B cell (primary cell): Measurements from ENCODE around the gene ANKFN1. TPM values are rescaled to one million over a fixed set of nuclear protein-coding genes. Genes with fewer than 3 reads are reported as not detected.

Experiments
- ATAC-seq: fragments of 200-7000 bp; cut with Tn5 transposase; one replicate; pipeline ENCODE4 v1.10.0; 2021; ENCODE audit warnings: low read depth, mild to moderate bottlenecking, moderate number of reproducible peaks, moderate library complexity
- CTCF ChIA-PET: fragments of 350-600 bp; sonication (Branson Sonifier 250); formaldehyde crosslinking; loops from one replicate; lab custom pipeline; 2021; ENCODE audit warnings: antibody characterized with exemption, inconsistent platforms; lab: Charles Lee
- POLR2A ChIA-PET: fragments of 350-600 bp; sonication (Branson Sonifier 250); formaldehyde crosslinking; loops from one replicate; lab custom pipeline; 2021; ENCODE audit warnings: antibody characterized with exemption; lab: Charles Lee
- DNase-seq: peaks from one replicate; pipeline ENCODE4 v3.0.0; 2013
- H2AFZ ChIP-seq: 2 replicates; pipeline ENCODE4 v1.6.1; 2012; ENCODE audit warnings: mild to moderate bottlenecking, low read depth, low read length; ENCODE audit not compliant: insufficient read depth, poor library complexity, severe bottlenecking
- H3K27ac ChIP-seq, 2 donors: 1 replicate in 1 of 2; 2 replicates in 1 of 2; pipeline ENCODE4 v1.5.1; 2012 to 2013; ENCODE audit warnings: low read length in 2 of 2, mild to moderate bottlenecking in 2 of 2, moderate library complexity in 1 of 2
- H3K27me3 ChIP-seq, 4 experiments: fragments of 200-600 bp in 1 of 4; sonication (generic) in 1 of 4; replicated peaks in 1 of 4; 1 replicate in 2 of 4; 2 replicates in 2 of 4; pipeline versions ENCODE4 v1.6.1 to v1.7.0; 2013 to 2016; ENCODE audit warnings: low read length in 3 of 4, mild to moderate bottlenecking in 2 of 4, mixed read lengths in 1 of 4, moderate library complexity in 1 of 4; ENCODE audit not compliant: insufficient read depth in 4 of 4, control insufficient read depth in 3 of 4; ENCODE audit errors: control extremely low read depth in 1 of 4
- H3K36me3 ChIP-seq, 2 experiments: replicated peaks in 1 of 2; 1 replicate in 1 of 2; 2 replicates in 1 of 2; pipeline versions ENCODE4 v1.6.1 to v1.7.1; 2013; ENCODE audit warnings: low read length in 1 of 2; ENCODE audit not compliant: insufficient read depth in 2 of 2, control insufficient read depth in 1 of 2; ENCODE audit errors: control extremely low read depth in 1 of 2, extremely low read depth in 1 of 2
- H3K4me1 ChIP-seq, 2 donors: fragments of 200-600 bp in 1 of 2; sonication (generic) in 1 of 2; 1 replicate in 1 of 2; 2 replicates in 1 of 2; pipeline versions ENCODE4 v1.5.1 to v1.6.1; 2013 to 2017; ENCODE audit warnings: low read length in 2 of 2; ENCODE audit not compliant: control insufficient read depth in 2 of 2, insufficient read depth in 2 of 2
- H3K4me2 ChIP-seq: replicated peaks from 2 replicates; pipeline ENCODE3; 2012; ENCODE audit warnings: mild to moderate bottlenecking, low read depth, low read length; ENCODE audit not compliant: poor library complexity, severe bottlenecking
- H3K4me3 ChIP-seq, 5 experiments: fragments of 200-600 bp in 1 of 5; sonication (generic) in 1 of 5; 1 replicate in 3 of 5; 2 replicates in 2 of 5; pipeline versions ENCODE4 v1.5.1 to v1.7.0; 2011 to 2016; ENCODE audit warnings: low read length in 4 of 5, mild to moderate bottlenecking in 4 of 5, low read depth in 2 of 5, control low read depth in 1 of 5, moderate library complexity in 1 of 5; ENCODE audit not compliant: insufficient read depth in 1 of 5; ENCODE audit errors: control extremely low read depth in 1 of 5, extremely low read depth in 1 of 5
- H3K79me2 ChIP-seq: fragments of 200-600 bp; sonication (generic); one replicate; pipeline ENCODE4 v1.6.0; 2016; ENCODE audit warnings: low read length; ENCODE audit not compliant: control insufficient read depth, insufficient read depth
- H3K9ac ChIP-seq: fragments of 200-600 bp; sonication (generic); 2 replicates; pipeline ENCODE4 v1.6.1; 2017; ENCODE audit warnings: mild to moderate bottlenecking, low read length, moderate library complexity
- H3K9me3 ChIP-seq, 3 donors: one replicate each; pipeline versions ENCODE4 v1.6.1 to v1.7.1; 2013; ENCODE audit warnings: low read length in 2 of 3; ENCODE audit not compliant: control insufficient read depth in 2 of 3, insufficient read depth in 1 of 3; ENCODE audit errors: control extremely low read depth in 1 of 3
- H4K20me1 ChIP-seq: 2 replicates; pipeline ENCODE4 v1.6.0; 2012; ENCODE audit warnings: mild to moderate bottlenecking, low read length; ENCODE audit not compliant: insufficient read depth, control insufficient read depth, poor library complexity, severe bottlenecking
- H3K27ac Mint-ChIP-seq: one replicate; pipeline ENCODE4 v1.8.0; 2021; ENCODE audit warnings: mixed read lengths
- H3K27me3 Mint-ChIP-seq: one replicate; pipeline ENCODE4 v1.8.0; 2021; ENCODE audit warnings: mixed read lengths
- H3K4me1 Mint-ChIP-seq: one replicate; pipeline ENCODE4 v1.8.0; 2021; ENCODE audit warnings: mixed read lengths
- H3K4me3 Mint-ChIP-seq: one replicate; pipeline ENCODE4 v1.8.0; 2021; ENCODE audit warnings: mixed read lengths
- H3K9me3 Mint-ChIP-seq: one replicate; pipeline ENCODE4 v1.8.0; 2022; ENCODE audit warnings: mixed read lengths; ENCODE audit not compliant: insufficient read depth
- EZH2 ChIP-seq: IDR thresholded peaks from 2 replicates; pipeline ENCODE4 v1.6.1; 2012; ENCODE audit warnings: borderline replicate concordance, low read depth, mild to moderate bottlenecking, moderate library complexity, low read length; ENCODE audit not compliant: insufficient read depth, poor library complexity, severe bottlenecking
- WGBS: methylation state at CpG from one replicate; pipeline ENCODE4 v1.1.5; 2013; ENCODE audit warnings: missing lambda C conversion rate; ENCODE audit not compliant: insufficient coverage; 5-methylcytosine and 5-hydroxymethylcytosine counted together
- intact Hi-C: fragments of 100-400 bp; cut with micrococcal nuclease; formaldehyde crosslinking; loops from one replicate; pipeline ENCODE4 v1.10.0; 2022
- polyA plus RNA-seq: library from polyadenylated mRNA; depleted of rRNA; stranded (reverse); fragments of >200 nt; gene quantifications from 2 replicates; pipeline ENCODE4 v1.2.3, GENCODE V29; 2012
- total RNA-seq, 2 donors: library from RNA; stranded (reverse); fragments of 120-200 nt in 1 of 2; gene quantifications; 1 replicate in 1 of 2; 2 replicates in 1 of 2; pipeline versions ENCODE4 v1.2.3 to v1.2.4, GENCODE V29; 2013 to 2022
- TF ChIP-seq, protein P1 (sequence below): fragments of 200-600 bp; IDR thresholded peaks from one replicate; pipeline ENCODE4 v1.8.0; 2022; ENCODE audit warnings: antibody characterized with exemption, mild to moderate bottlenecking

Gene ANKFN1
- total and polyA plus RNA-seq, 2 donors (not counting 1 experiment from before 2014, with no cell fraction given): not detected

DNA sequence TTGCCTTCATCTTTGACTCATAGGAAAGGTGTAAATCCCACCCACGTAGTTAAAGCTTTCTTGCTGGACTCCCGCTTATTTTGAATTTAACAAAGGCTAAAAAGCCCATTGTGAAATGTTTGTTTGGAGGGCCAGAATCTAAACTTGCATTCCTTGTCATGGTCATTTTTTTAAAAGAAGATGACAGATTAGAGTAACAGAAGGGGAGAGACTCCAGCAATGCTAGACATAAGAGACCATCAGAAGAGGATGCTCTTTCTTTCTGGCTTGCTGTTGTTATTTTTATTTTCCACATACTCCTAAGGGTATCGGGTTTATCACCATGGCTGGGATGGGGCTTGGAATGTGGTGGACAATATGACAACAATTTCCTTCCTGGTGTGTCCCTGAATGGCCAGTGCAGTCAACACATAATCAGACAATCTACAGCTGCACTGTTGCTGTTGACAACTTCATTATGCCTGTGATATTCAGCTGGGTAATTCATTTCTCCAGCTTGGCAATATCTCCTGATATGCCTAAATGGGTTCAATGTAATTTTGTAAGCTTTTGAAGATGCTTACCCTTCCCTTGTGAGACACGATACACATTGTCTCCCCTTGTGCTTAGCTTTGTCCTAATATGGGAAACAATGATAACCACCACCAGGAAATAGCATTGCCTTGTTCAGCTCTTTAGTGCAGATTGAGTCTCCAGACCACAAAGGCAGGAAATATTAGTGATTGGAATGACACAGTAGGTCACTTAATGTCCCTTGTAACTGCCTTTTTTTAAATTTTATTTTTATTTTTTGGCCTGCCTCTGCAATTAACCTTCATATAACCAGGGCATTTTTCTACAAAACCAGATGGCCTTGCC lies 164.3 kb downstream of the ANKFN1 start:
- TF ChIP-seq, protein P1, sequence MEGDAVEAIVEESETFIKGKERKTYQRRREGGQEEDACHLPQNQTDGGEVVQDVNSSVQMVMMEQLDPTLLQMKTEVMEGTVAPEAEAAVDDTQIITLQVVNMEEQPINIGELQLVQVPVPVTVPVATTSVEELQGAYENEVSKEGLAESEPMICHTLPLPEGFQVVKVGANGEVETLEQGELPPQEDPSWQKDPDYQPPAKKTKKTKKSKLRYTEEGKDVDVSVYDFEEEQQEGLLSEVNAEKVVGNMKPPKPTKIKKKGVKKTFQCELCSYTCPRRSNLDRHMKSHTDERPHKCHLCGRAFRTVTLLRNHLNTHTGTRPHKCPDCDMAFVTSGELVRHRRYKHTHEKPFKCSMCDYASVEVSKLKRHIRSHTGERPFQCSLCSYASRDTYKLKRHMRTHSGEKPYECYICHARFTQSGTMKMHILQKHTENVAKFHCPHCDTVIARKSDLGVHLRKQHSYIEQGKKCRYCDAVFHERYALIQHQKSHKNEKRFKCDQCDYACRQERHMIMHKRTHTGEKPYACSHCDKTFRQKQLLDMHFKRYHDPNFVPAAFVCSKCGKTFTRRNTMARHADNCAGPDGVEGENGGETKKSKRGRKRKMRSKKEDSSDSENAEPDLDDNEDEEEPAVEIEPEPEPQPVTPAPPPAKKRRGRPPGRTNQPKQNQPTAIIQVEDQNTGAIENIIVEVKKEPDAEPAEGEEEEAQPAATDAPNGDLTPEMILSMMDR: no peak
- no peak for TF ChIP-seq EZH2
- DNase-seq (no peak), ATAC-seq (no peak)
- no peaks in the 10 kb centered on the region for H3K36me3 ChIP-seq
- no peaks in the 10 kb centered on the region for H3K4me1 ChIP-seq
- no peak overlapping the region for H3K27ac ChIP-seq
- H4K20me1 ChIP-seq: no peaks in the 10 kb centered on the region
- H3K79me2 ChIP-seq: no peaks in the 10 kb centered on the region
- no peak overlapping the region for H2AFZ ChIP-seq
- ChIA-PET POLR2A (no interaction called here), CTCF (no interaction called here)
- H3K27ac Mint-ChIP-seq: no peak overlapping the region
- no peaks in the 10 kb centered on the region for H3K9me3 ChIP-seq
- WGBS: no CpG with 5 or more reads among the region's 4 CpGs
- intact Hi-C loops: no loop called here
- H3K4me3 ChIP-seq: no peak overlapping the region
- H3K9ac ChIP-seq: no peak overlapping the region
- no peak overlapping the region for H3K4me3 Mint-ChIP-seq
- no peak overlapping the region for H3K4me2 ChIP-seq
- H3K9me3 Mint-ChIP-seq: no peaks in the 10 kb centered on the region
- no peaks in the 10 kb centered on the region for H3K27me3 ChIP-seq
- H3K4me1 Mint-ChIP-seq: no peaks in the 10 kb centered on the region
- peaks cover 14% of the 10 kb centered on the region for H3K27me3 Mint-ChIP-seq

DNA sequence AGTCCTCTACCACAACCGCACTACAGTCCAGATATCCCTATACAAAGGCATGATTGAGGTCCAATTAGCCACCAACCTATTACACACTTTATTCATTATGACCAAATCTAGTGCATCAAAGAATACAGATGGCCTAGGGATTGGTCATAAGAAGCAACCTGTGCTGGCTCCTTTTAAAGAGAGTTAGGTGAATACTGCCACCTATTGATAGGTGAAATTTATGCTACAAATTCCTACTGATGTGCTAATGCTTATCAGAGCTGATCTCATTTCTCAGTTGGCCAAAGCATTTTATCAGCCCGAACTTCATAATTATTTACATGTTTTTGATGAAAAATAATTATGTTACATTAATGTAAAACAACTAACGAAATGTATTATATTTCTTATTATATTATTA lies 166.3 kb downstream of the ANKFN1 start:
- Mint-ChIP-seq H3K27me3 (peaks cover 9% of the 10 kb centered on the region), H3K9me3 (no peaks in the 10 kb centered on the region), H3K4me1 (no peaks in the 10 kb centered on the region), H3K4me3 (no peak overlapping the region), H3K27ac (no peak overlapping the region)
- Histone ChIP-seq H3K9me3 (no peaks in the 10 kb centered on the region), H3K27ac (no peak overlapping the region), H2AFZ (no peak overlapping the region), H3K4me2 (no peak overlapping the region), H3K36me3 (no peaks in the 10 kb centered on the region), H3K4me1 (no peaks in the 10 kb centered on the region), H3K27me3 (no peaks in the 10 kb centered on the region), H3K79me2 (no peaks in the 10 kb centered on the region), H3K9ac (no peak overlapping the region), H4K20me1 (no peaks in the 10 kb centered on the region), H3K4me3 (no peak overlapping the region)
- ChIA-PET POLR2A (no interaction called here), CTCF (no interaction called here)
- no peak for TF ChIP-seq EZH2
- TF ChIP-seq, protein P1: no peak
- ATAC-seq (no peak), DNase-seq (no peak)
- 100% methylated on average over 1 of the region's 3 CpGs for WGBS
- intact Hi-C loops: no loop called here
